IMR-90 (cell line): ENCODE results near the gene ROS1. TPM values are rescaled to one million over a fixed set of nuclear protein-coding genes. Genes with fewer than 3 reads are reported as not detected.

ENCODE experiments used
- ATAC-seq: fragments of 200-7000 bp; cut with Tn5 transposase; 2 replicates; pipeline ENCODE4 v1.9.1; 2020; ENCODE audit warnings: low read depth, mild to moderate bottlenecking, moderate library complexity
- BruUV-seq: library from RNA; stranded (reverse); fragments of 400-500 nt; replicated peaks from 2 replicates; lab custom pipeline; 2021; lab: Mats Ljungman, UMichigan
- CTCF ChIA-PET: fragments of 300-600 bp; formaldehyde crosslinking; extraction: SDS; loops from one replicate; lab custom pipeline; 2021; ENCODE audit warnings: antibody characterized with exemption; lab: Yijun Ruan, JAX
- POLR2A ChIA-PET: fragments of 300-600 bp; sonication (Branson Sonifier 250); formaldehyde crosslinking; loops from one replicate; lab custom pipeline; 2022; ENCODE audit warnings: antibody characterized with exemption; ENCODE audit not compliant: unreplicated experiment; lab: Charles Lee
- DNase-seq: peaks from one replicate; pipeline ENCODE4 v3.0.0; 2013
- H2AFZ ChIP-seq: replicated peaks from 2 replicates; pipeline ENCODE3; 2013; ENCODE audit warnings: low read length, mild to moderate bottlenecking; ENCODE audit not compliant: poor library complexity
- H2AK5ac ChIP-seq: 2 replicates; pipeline ENCODE4 v1.6.1; 2013; ENCODE audit warnings: low read depth, low read length, inconsistent platforms
- H2AK9ac ChIP-seq: replicated peaks from 2 replicates; pipeline ENCODE3; 2013; ENCODE audit warnings: mild to moderate bottlenecking, low read depth, low read length, moderate library complexity; ENCODE audit not compliant: poor library complexity
- H2BK120ac ChIP-seq: 2 replicates; pipeline ENCODE4 v1.6.1; 2013; ENCODE audit warnings: low read depth, low read length, inconsistent platforms
- H2BK15ac ChIP-seq: 3 replicates; pipeline ENCODE4 v1.6.1; 2013; ENCODE audit warnings: low read depth, low read length, inconsistent platforms
- H2BK20ac ChIP-seq: 2 replicates; pipeline ENCODE4 v1.6.1; 2013; ENCODE audit warnings: low read depth, mild to moderate bottlenecking, inconsistent platforms, low read length, moderate library complexity
- H2BK5ac ChIP-seq: 2 replicates; pipeline ENCODE4 v1.6.1; 2013; ENCODE audit warnings: mild to moderate bottlenecking, low read depth, low read length, inconsistent platforms; ENCODE audit not compliant: poor library complexity, severe bottlenecking
- H3K14ac ChIP-seq: replicated peaks from 2 replicates; pipeline ENCODE4 v1.6.1; 2013; ENCODE audit warnings: low read depth, low read length, inconsistent platforms
- H3K18ac ChIP-seq: 2 replicates; pipeline ENCODE4 v1.6.1; 2013; ENCODE audit warnings: low read depth, low read length, control low read depth
- H3K23ac ChIP-seq: 2 replicates; pipeline ENCODE4 v1.6.1; 2013; ENCODE audit warnings: low read depth, low read length, inconsistent platforms
- H3K27ac ChIP-seq: 2 replicates; pipeline ENCODE4 v1.5.1; 2013; ENCODE audit warnings: mild to moderate bottlenecking, control low read depth, low read length; ENCODE audit not compliant: insufficient read depth
- H3K27me3 ChIP-seq: 2 replicates; pipeline ENCODE4 v1.6.1; 2013; ENCODE audit warnings: low read length; ENCODE audit not compliant: control insufficient read depth, insufficient read depth
- H3K36me3 ChIP-seq: 2 replicates; pipeline ENCODE4 v1.6.1; 2013; ENCODE audit warnings: low read length, mixed read lengths; ENCODE audit not compliant: control insufficient read depth, insufficient read depth
- H3K4ac ChIP-seq: 2 replicates; pipeline ENCODE4 v1.6.1; 2013; ENCODE audit warnings: low read depth, low read length, inconsistent platforms
- H3K4me1 ChIP-seq: 2 replicates; pipeline ENCODE4 v1.6.1; 2013; ENCODE audit warnings: low read length, mixed read lengths; ENCODE audit not compliant: control insufficient read depth, insufficient read depth
- H3K4me2 ChIP-seq: 2 replicates; pipeline ENCODE4 v1.6.1; 2013; ENCODE audit warnings: low read depth, mild to moderate bottlenecking, control low read depth, low read length, moderate library complexity
- H3K4me3 ChIP-seq: 2 replicates; pipeline ENCODE4 v1.5.1; 2013; ENCODE audit warnings: low read depth, mild to moderate bottlenecking, control low read depth, low read length, moderate library complexity; ENCODE audit not compliant: insufficient read depth
- H3K56ac ChIP-seq: 2 replicates; pipeline ENCODE4 v1.6.1; 2013; ENCODE audit warnings: low read length, inconsistent platforms; ENCODE audit not compliant: insufficient read depth; ENCODE audit errors: extremely low read depth
- H3K79me1 ChIP-seq, 2 experiments: 2 replicates each; pipeline ENCODE4 v1.6.1; 2013; ENCODE audit warnings: low read length in 2 of 2, inconsistent platforms in 1 of 2, low read depth in 1 of 2
- H3K9ac ChIP-seq: 2 replicates; pipeline ENCODE4 v1.6.1; 2013; ENCODE audit warnings: low read depth, low read length, control low read depth
- H3K9me1 ChIP-seq: 2 replicates; pipeline ENCODE4 v1.6.1; 2013; ENCODE audit warnings: low read length, inconsistent platforms; ENCODE audit not compliant: insufficient read depth
- H3K9me3 ChIP-seq: 2 replicates; pipeline ENCODE4 v1.6.1; 2013; ENCODE audit warnings: low read length; ENCODE audit not compliant: control insufficient read depth, insufficient read depth
- H4K20me1 ChIP-seq: 2 replicates; pipeline ENCODE4 v1.6.1; 2013; ENCODE audit warnings: low read length, inconsistent platforms; ENCODE audit not compliant: insufficient read depth
- H4K5ac ChIP-seq: 2 replicates; pipeline ENCODE4 v1.6.1; 2013; ENCODE audit warnings: mild to moderate bottlenecking, low read depth, low read length, control low read depth
- H4K8ac ChIP-seq, 2 experiments: 2 replicates each; pipeline ENCODE4 v1.6.1; 2013; ENCODE audit warnings: low read depth in 2 of 2, low read length in 2 of 2, control low read depth in 1 of 2, inconsistent platforms in 1 of 2
- H4K91ac ChIP-seq: 2 replicates; pipeline ENCODE4 v1.6.1; 2013; ENCODE audit warnings: low read depth, low read length, inconsistent platforms; ENCODE audit not compliant: insufficient read depth
- CTCF ChIP-seq: conservative IDR thresholded peaks from 2 replicates; pipeline ENCODE4 v1.5.1; 2012; ENCODE audit warnings: mild to moderate bottlenecking, low read depth, low read length, improper control_type of control experiment
- RCOR1 ChIP-seq: IDR thresholded peaks from 2 replicates; pipeline ENCODE4 v1.6.1; 2012; ENCODE audit warnings: mild to moderate bottlenecking, low read length, improper control_type of control experiment; ENCODE audit not compliant: insufficient replicate concordance
- RFX5 ChIP-seq: IDR thresholded peaks from 2 replicates; pipeline ENCODE4 v1.8.0; 2012; ENCODE audit warnings: low read depth, mild to moderate bottlenecking, low read length, moderate library complexity
- SMC3 ChIP-seq: fragments of 150-350 bp; IDR thresholded peaks from 2 replicates; pipeline ENCODE4 v1.6.1; 2016; ENCODE audit warnings: low read depth, mild to moderate bottlenecking, antibody characterized with exemption, low read length, moderate library complexity
- WGBS, 2 experiments: methylation state at CpG; one replicate each; pipeline versions ENCODE4 v1.1.5 to v1.1.7; 2013; ENCODE audit warnings: missing lambda C conversion rate in 2 of 2; ENCODE audit not compliant: insufficient read length in 1 of 2; ENCODE audit errors: extremely low coverage in 2 of 2; 5-methylcytosine and 5-hydroxymethylcytosine counted together
- dilution Hi-C: fragments of 300-500 bp; cut with HindIII; formaldehyde crosslinking; loops from one replicate; pipeline ENCODE4 v1.14.3; 2018; ENCODE audit warnings: low sequenced_read_pairs; ENCODE audit not compliant: unreplicated experiment
- in situ Hi-C: fragments of 300-500 bp; cut with MboI; formaldehyde crosslinking; loops from 3 replicates; pipeline ENCODE4 v1.14.3; 2019; ENCODE audit warnings: low sequenced_read_pairs, inconsistent platforms, mixed read lengths
- intact Hi-C: fragments of 100-400 bp; cut with micrococcal nuclease; formaldehyde crosslinking; loops from 2 replicates; pipeline ENCODE4 v1.10.0; 2022
- polyA plus RNA-seq, 3 experiments: library from polyadenylated mRNA; depleted of rRNA; stranded (reverse); fragments of >200 nt; gene quantifications; 2 replicates each; pipeline ENCODE4 v1.2.3, GENCODE V29; 2012; ENCODE audit warnings: low replicate concordance in 1 of 3
- total RNA-seq: library from RNA; depleted of rRNA; stranded (reverse); fragments of >200 nt; gene quantifications from 2 replicates; pipeline ENCODE4 v1.2.3, GENCODE V29; 2012

The ROS1 gene
- total and polyA plus RNA-seq, 2 of the 4 experiments (the other 2 are of a cell fraction): under 0.01 to 0.03 TPM

- DNase-seq (no peak), ATAC-seq (no peak)
- Histone ChIP-seq H4K91ac (no peak overlapping the region), H2AK9ac (no peak overlapping the region), H4K8ac (no peak overlapping the region), H3K27me3 (peaks cover 88% of the 10 kb centered on the region), H4K5ac (no peak overlapping the region), H3K56ac (no peak overlapping the region), H3K18ac (no peak overlapping the region), H3K9me3 (peaks cover 4% of the 10 kb centered on the region), H2BK5ac (no peak overlapping the region), H3K4me3 (no peak overlapping the region), H3K4ac (no peak overlapping the region), H3K14ac (no peak overlapping the region), H3K9me1 (no peaks in the 10 kb centered on the region), H3K4me2 (peak overlapping the region; percentile 74; the same call in 1 of the 2 replicates), H2BK120ac (no peak overlapping the region), H4K20me1 (no peaks in the 10 kb centered on the region), H3K4me1 (no peaks in the 10 kb centered on the region; the same call in 1 of the 2 replicates), H2AK5ac (no peak overlapping the region), H2BK15ac (no peak overlapping the region), H3K36me3 (no peaks in the 10 kb centered on the region), H3K9ac (no peak overlapping the region), H2AFZ (no peak overlapping the region), H3K23ac (no peak overlapping the region), H2BK20ac (no peak overlapping the region), H3K79me1 (no peaks in the 10 kb centered on the region), H3K27ac (no peak overlapping the region)
- POLR2A ChIA-PET: no interaction called here
- 6% methylated on average over 3 of the region's 16 CpGs; no CpG with 5 or more reads in 1 of the 2 experiments for WGBS, 2 experiments
- no TSS peak for BruUV-seq
- dilution Hi-C loops (no loop called here), in situ Hi-C loops (no loop called here), intact Hi-C loops (no loop called here)
- CTCF ChIA-PET: no interaction called here
- TF ChIP-seq CTCF (no peak), RFX5 (no peak), SMC3 (no peak), RCOR1 (no peak)
These were observed 159.3 kb downstream of the ROS1 start for GRCh38 chr6:117266257-117267053.
